ENCODE results near the gene RAB30.

DNA sequence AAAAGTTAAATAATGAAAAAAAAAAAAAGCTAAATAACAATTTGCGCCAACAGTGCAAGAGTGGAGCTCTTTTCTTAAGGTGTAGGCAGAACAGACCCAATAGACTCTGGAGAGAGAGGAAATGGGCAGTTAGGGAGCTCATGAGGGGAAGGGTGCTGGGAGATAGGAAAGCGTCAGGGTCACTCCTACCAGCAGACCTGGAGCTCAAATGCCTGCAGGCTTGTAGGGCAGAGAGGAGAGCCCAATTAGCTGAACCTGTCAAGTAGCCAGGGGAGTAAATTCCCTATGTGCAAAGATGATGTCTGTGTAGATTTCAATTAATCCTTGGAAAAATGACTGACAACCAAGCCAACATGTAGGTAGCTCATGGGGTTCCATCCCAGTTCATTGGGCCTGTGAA lies 73.0 kb downstream of the RAB30 start:
- TF ChIP-seq, protein P1, sequence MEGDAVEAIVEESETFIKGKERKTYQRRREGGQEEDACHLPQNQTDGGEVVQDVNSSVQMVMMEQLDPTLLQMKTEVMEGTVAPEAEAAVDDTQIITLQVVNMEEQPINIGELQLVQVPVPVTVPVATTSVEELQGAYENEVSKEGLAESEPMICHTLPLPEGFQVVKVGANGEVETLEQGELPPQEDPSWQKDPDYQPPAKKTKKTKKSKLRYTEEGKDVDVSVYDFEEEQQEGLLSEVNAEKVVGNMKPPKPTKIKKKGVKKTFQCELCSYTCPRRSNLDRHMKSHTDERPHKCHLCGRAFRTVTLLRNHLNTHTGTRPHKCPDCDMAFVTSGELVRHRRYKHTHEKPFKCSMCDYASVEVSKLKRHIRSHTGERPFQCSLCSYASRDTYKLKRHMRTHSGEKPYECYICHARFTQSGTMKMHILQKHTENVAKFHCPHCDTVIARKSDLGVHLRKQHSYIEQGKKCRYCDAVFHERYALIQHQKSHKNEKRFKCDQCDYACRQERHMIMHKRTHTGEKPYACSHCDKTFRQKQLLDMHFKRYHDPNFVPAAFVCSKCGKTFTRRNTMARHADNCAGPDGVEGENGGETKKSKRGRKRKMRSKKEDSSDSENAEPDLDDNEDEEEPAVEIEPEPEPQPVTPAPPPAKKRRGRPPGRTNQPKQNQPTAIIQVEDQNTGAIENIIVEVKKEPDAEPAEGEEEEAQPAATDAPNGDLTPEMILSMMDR (conservative IDR thresholded peaks at IDR 0.05 in 1 of 2, IDR thresholded peaks at IDR 0.05 in 1 of 2; ENCODE audit: extremely low read depth in 1 of 2, insufficient read depth in 1 of 2, low read depth in 1 of 2, low read length in 2 of 2) = no peak
- TF ChIP-seq EZH2 (IDR thresholded peaks at IDR 0.05; ENCODE audit: borderline replicate concordance, low read length) = no peak

Data from mammary epithelial cell (primary cell).